Lower lobe of right lung (tissue), 2 donors: Measurements from ENCODE around the gene NSUN6. TPM values are rescaled to one million over a fixed set of nuclear protein-coding genes. Genes with fewer than 3 reads are reported as not detected.

ENCODE experiments used
- ATAC-seq, 2 donors: fragments of 200-7000 bp; cut with Tn5 transposase; one replicate each; pipeline ENCODE4 v1.9.1; 2020 to 2022; ENCODE audit warnings: mild to moderate bottlenecking in 2 of 2, moderate library complexity in 2 of 2
- DNase-seq: peaks from one replicate; pipeline ENCODE4 v3.0.0-alpha.2; 2020
- H3K27ac ChIP-seq: fragments of 200-600 bp; one replicate; pipeline ENCODE4 v1.8.0; 2022
- H3K27me3 ChIP-seq: fragments of 200-600 bp; one replicate; pipeline ENCODE4 v1.8.0; 2022; ENCODE audit warnings: low read depth
- H3K36me3 ChIP-seq: fragments of 200-600 bp; one replicate; pipeline ENCODE4 v1.8.0; 2022; ENCODE audit warnings: mild to moderate bottlenecking
- H3K4me1 ChIP-seq: fragments of 200-600 bp; one replicate; pipeline ENCODE4 v1.8.0; 2022
- H3K4me3 ChIP-seq: fragments of 200-600 bp; one replicate; pipeline ENCODE4 v1.8.0; 2022; ENCODE audit warnings: mild to moderate bottlenecking
- H3K9me3 ChIP-seq: fragments of 200-600 bp; one replicate; pipeline ENCODE4 v1.8.0; 2022
- CTCF ChIP-seq: fragments of 200-600 bp; IDR thresholded peaks from one replicate; pipeline ENCODE4 v1.8.0; 2022; ENCODE audit warnings: antibody characterized with exemption, mild to moderate bottlenecking
- intact Hi-C: fragments of 100-400 bp; cut with DNase I; formaldehyde crosslinking; loops from one replicate; pipeline ENCODE4 v1.11.0; 2022
- total RNA-seq: library from RNA; stranded (reverse); fragmentation: NEBNext Ultra II Directional; extraction: Animal tissue kit (Norgen Biotek cat#: 25700); gene quantifications from one replicate; pipeline ENCODE4 v1.2.1, GENCODE V29; 2021
- donor health status: DM: no; HTN: yes; CAD: no; lungs with severe emphysema.

The NSUN6 gene
- total RNA-seq, 1 donor from 2014 or later, result 13.1 TPM

GRCh38 chr10:18561861-18562551 lies 89.4 kb downstream of the NSUN6 start:
- intact Hi-C loops, result no loop called here
- peaks cover 9% of the 10 kb centered on the region for H3K9me3 ChIP-seq

DNA sequence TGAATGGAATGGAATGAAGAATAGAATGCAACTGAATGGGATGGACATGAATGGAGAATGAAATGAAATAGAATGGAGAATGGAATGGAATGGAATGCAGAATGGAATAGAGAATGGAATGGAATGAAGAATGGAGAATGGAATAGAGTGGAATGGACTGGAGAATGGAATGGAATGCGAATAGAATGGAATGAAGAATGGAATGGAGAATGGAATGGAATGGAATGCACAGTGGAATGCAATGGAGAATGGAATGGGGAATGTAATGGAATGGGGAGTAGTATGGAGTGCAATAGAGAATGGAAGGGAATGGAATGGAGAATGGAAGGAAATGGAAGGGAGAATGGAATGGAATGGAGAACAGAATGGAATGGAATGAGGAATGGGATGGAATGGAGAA lies 93.4 kb downstream of the NSUN6 start:
- H3K36me3 ChIP-seq, result no peaks in the 10 kb centered on the region
- no peaks in the 10 kb centered on the region for H3K4me1 ChIP-seq
- intact Hi-C loops, result no loop called here
- H3K9me3 ChIP-seq, result peaks cover 3% of the 10 kb centered on the region
- no peaks in the 10 kb centered on the region for H3K27me3 ChIP-seq
- H3K4me3 ChIP-seq, result no peak overlapping the region
- H3K27ac ChIP-seq, result no peak overlapping the region
- DNase-seq, result no peak
- ATAC-seq, result no peak
- TF ChIP-seq CTCF, result no peak

More at GRCh38 chr10:18561861-18562551, 89.4 kb downstream of the NSUN6 start:
- TF ChIP-seq CTCF, result no peak
- no peak overlapping the region for H3K27ac ChIP-seq
- H3K27me3 ChIP-seq, result no peaks in the 10 kb centered on the region
- no peak overlapping the region for H3K4me3 ChIP-seq
- DNase-seq (no peak), ATAC-seq (no peak)
- H3K36me3 ChIP-seq, result no peaks in the 10 kb centered on the region
- no peaks in the 10 kb centered on the region for H3K4me1 ChIP-seq

- no peak for DNase-seq
- TF ChIP-seq CTCF, result no peak
- H3K36me3 ChIP-seq, result peaks cover 2% of the 10 kb centered on the region
- H3K27ac ChIP-seq, result no peak overlapping the region
- intact Hi-C loops, result no loop called here
- H3K9me3 ChIP-seq, result peaks cover 3% of the 10 kb centered on the region
- H3K4me3 ChIP-seq, result no peak overlapping the region
- H3K4me1 ChIP-seq, result no peaks in the 10 kb centered on the region
- no peaks in the 10 kb centered on the region for H3K27me3 ChIP-seq
- no peak for ATAC-seq
Measured at GRCh38 chr10:18556522-18557147, 94.8 kb downstream of the NSUN6 start.

DNA sequence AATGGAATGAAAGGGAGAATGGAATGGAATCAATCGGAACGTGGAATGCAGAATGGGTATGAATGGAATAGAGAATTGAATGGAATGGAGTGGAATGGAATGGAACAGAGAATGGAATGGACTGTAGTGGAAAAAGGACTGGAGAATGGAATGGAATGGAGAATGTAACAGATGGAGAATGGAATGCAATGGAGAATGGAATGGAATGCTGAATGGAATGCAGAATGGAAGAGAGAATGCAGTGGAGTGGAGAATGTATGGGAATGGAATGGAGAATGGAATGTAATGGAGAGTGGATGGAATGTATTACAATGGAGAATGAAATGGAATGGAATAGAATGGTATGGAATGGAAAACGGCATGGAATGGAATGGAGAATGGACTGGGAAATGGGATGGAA lies 96.9 kb downstream of the NSUN6 start:
- intact Hi-C loops, result no loop called here
- no peak for TF ChIP-seq CTCF

DNA sequence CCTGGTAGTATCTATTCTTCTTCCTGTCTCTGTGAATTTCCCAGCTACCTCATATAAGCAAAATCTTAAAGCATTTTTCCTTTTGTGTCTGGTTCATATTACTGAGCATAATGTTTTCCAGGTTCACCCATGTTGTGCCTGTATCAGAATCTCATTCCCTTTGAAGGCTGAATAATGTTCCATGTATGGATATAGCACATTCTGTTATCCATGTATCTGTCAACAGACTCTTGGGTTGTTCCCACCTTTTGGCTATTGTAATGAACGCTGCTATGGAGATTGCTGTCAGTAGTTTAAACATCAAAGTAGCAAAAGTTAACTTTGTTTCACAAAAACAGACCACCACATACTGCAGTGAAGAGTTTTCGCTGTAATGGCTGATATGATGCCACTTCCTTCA lies 99.9 kb downstream of the NSUN6 start:
- H3K27ac ChIP-seq, result no peak overlapping the region
- H3K4me3 ChIP-seq, result no peak overlapping the region
- DNase-seq, result no peak
- ATAC-seq, result no peak
- no peaks in the 10 kb centered on the region for H3K4me1 ChIP-seq
- H3K36me3 ChIP-seq, result peaks cover 7% of the 10 kb centered on the region
- intact Hi-C loops, result no loop called here
- H3K27me3 ChIP-seq, result no peaks in the 10 kb centered on the region
- no peak for TF ChIP-seq CTCF
- no peaks in the 10 kb centered on the region for H3K9me3 ChIP-seq

More for the DNA sequence above, 96.9 kb downstream of the NSUN6 start:
- H3K27ac ChIP-seq, result no peak overlapping the region
- H3K27me3 ChIP-seq, result no peaks in the 10 kb centered on the region
- H3K4me3 ChIP-seq, result no peak overlapping the region
- DNase-seq, result no peak
- H3K9me3 ChIP-seq, result peaks cover under 1% of the 10 kb centered on the region
- H3K4me1 ChIP-seq, result no peaks in the 10 kb centered on the region
- H3K36me3 ChIP-seq, result peaks cover 7% of the 10 kb centered on the region
- no peak for ATAC-seq
